Measurements from ENCODE around the gene BOLA1. TPM values are rescaled to one million over a fixed set of nuclear protein-coding genes. Genes with fewer than 3 reads are reported as not detected.
A peak's percentile ranks its signal among the peaks of the same experiment; 100 is the strongest.
"Not testable (repeated sequence)": the region's sequence is repeated elsewhere in the genome, so short reads cannot be mapped to it uniquely, and the experiment has no call there.

The BOLA1 gene
- total RNA-seq (10 to 100 TPM; 12.5 to 14.2 TPM), polyA plus RNA-seq (10 to 100 TPM; 16.8 to 28.5 TPM)
- long read RNA-seq, donor 1, transcript BOLA1-202 (2 exons, 859 nt) = major isoform, 15 of 16 reads
- long read RNA-seq, donor 1, partial matches to known transcripts = 0 of 16 reads
- long read RNA-seq, donor 1, other reads (novel, unspliced or antisense) = 0 of 16 reads
- long read RNA-seq, donor 2, transcript BOLA1-202 (2 exons, 859 nt) = major isoform, 6 of 7 reads
- long read RNA-seq, donor 2, partial matches to known transcripts = 0 of 7 reads
- long read RNA-seq, donor 2, other reads (novel, unspliced or antisense) = 0 of 7 reads
- long read RNA-seq, donor 3, transcript BOLA1-202 (2 exons, 859 nt) = major isoform, 9 of 11 reads
- long read RNA-seq, donor 3, partial matches to known transcripts = 0 of 11 reads
- long read RNA-seq, donor 3, other reads (novel, unspliced or antisense) = 0 of 11 reads
- long read RNA-seq, donor 4, partial matches to known transcripts = 0 of 3 reads
- long read RNA-seq, donor 4, other reads (novel, unspliced or antisense) = 0 of 3 reads
- long read RNA-seq, donor 5, transcript BOLA1-202 (2 exons, 859 nt) = major isoform, 12 of 12 reads
- long read RNA-seq, donor 5, partial matches to known transcripts = 0 of 12 reads
- long read RNA-seq, donor 5, other reads (novel, unspliced or antisense) = 0 of 12 reads

GRCh38 chr1:149899460-149900284 lies at the start of gene BOLA1:
Gene BOLA1 (plus strand): TSS chr1:149899568. CDS start chr1:149900060, 492 bp downstream.
- ATAC-seq (ENCODE audit: insufficient read depth, low FRiP score) (peak; percentile 100), DNase-seq (peak; percentile 93 to 97 (median 96))
- Histone ChIP-seq H3K9me3 (ENCODE audit: control insufficient read depth in 4 of 4, insufficient read depth in 3 of 4, low read length in 3 of 4) (no peaks in the 10 kb centered on the region), H3K4me3 (peak within 1 kb of the TSS; percentile 67), H3K36me3 (ENCODE audit: control insufficient read depth in 4 of 4, insufficient read depth in 4 of 4, low read length in 4 of 4) (no peaks in the 10 kb centered on the region), H3K4me1 (ENCODE audit: control insufficient read depth in 5 of 5, insufficient read depth in 5 of 5, low read length in 5 of 5) (peaks cover 0 to 9% (median 3%) of the 10 kb centered on the region in 5 donors), H3K27ac (ENCODE audit: low read depth in 1 of 2, low read length in 1 of 2) (peak within 1 kb of the TSS; percentile 87 to 98), H3K27me3 (ENCODE audit: control insufficient read depth in 3 of 3, insufficient read depth in 3 of 3, low read length in 2 of 3) (no peaks in the 10 kb centered on the region), H3K9ac (ENCODE audit: insufficient read depth in 1 of 2, low read length in 2 of 2) (peak within 1 kb of the TSS; percentile 55 to 78)
- no peak for TF ChIP-seq CTCF (IDR thresholded peaks at IDR 0.05; ENCODE audit: control extremely low read depth, extremely low read depth)
- WGBS, 2 donors = 6 to 10% methylated on average over 65 of the region's 65 CpGs

- DNase-seq (peak; percentile 22 to 70 (median 63)), ATAC-seq (ENCODE audit: insufficient read depth, low FRiP score) (no peak)
- H3K9ac ChIP-seq (ENCODE audit: insufficient read depth in 1 of 2, low read length in 2 of 2) = peak overlapping the region; percentile 58 to 93
- no peaks in the 10 kb centered on the region for H3K27me3 ChIP-seq (ENCODE audit: control insufficient read depth in 3 of 3, insufficient read depth in 3 of 3, low read length in 2 of 3)
- TF ChIP-seq CTCF (IDR thresholded peaks at IDR 0.05; ENCODE audit: control extremely low read depth, extremely low read depth) = no peak
- peaks cover 0 to 5% (median 4%) of the 10 kb centered on the region in 4 donors for H3K36me3 ChIP-seq (ENCODE audit: control insufficient read depth in 4 of 4, insufficient read depth in 4 of 4, low read length in 4 of 4)
- H3K4me1 ChIP-seq (ENCODE audit: control insufficient read depth in 5 of 5, insufficient read depth in 5 of 5, low read length in 5 of 5) = peaks cover 1 to 29% (median 18%) of the 10 kb centered on the region in 5 donors
- H3K27ac ChIP-seq (ENCODE audit: low read depth in 1 of 2, low read length in 1 of 2) = peak overlapping the region; percentile 22 to 64
- H3K9me3 ChIP-seq (ENCODE audit: control insufficient read depth in 4 of 4, insufficient read depth in 3 of 4, low read length in 3 of 4) = no peaks in the 10 kb centered on the region
- WGBS, 2 donors = 3% methylated on average over 7 to 9 of the region's 9 CpGs
- H3K4me3 ChIP-seq = peak overlapping the region; percentile 39
Observed at GRCh38 chr1:149849947-149850360, 49.4 kb upstream of the BOLA1 start.

GRCh38 chr1:149850732-149851345 lies 48.5 kb upstream of the BOLA1 start:
- not testable (repeated sequence) for H3K9ac ChIP-seq (ENCODE audit: insufficient read depth in 1 of 2, low read length in 2 of 2); H3K9me3 ChIP-seq (ENCODE audit: control insufficient read depth in 4 of 4, insufficient read depth in 3 of 4, low read length in 3 of 4); H3K27me3 ChIP-seq (ENCODE audit: control insufficient read depth in 3 of 3, insufficient read depth in 3 of 3, low read length in 2 of 3); H3K4me3 ChIP-seq; H3K36me3 ChIP-seq (ENCODE audit: control insufficient read depth in 4 of 4, insufficient read depth in 4 of 4, low read length in 4 of 4); DNase-seq; H3K27ac ChIP-seq (ENCODE audit: low read depth in 1 of 2, low read length in 1 of 2)
- no CpG with 5 or more reads among the region's 62 CpGs for WGBS, 2 donors
- peaks cover 1 to 20% (median 17%) of the 10 kb centered on the region in 5 donors for H3K4me1 ChIP-seq (ENCODE audit: control insufficient read depth in 5 of 5, insufficient read depth in 5 of 5, low read length in 5 of 5)
- peak; percentile 80 for ATAC-seq (ENCODE audit: insufficient read depth, low FRiP score)

GRCh38 chr1:149851585-149852213 lies 47.7 kb upstream of the BOLA1 start:
- DNase-seq; H3K27me3 ChIP-seq (ENCODE audit: control insufficient read depth in 3 of 3, insufficient read depth in 3 of 3, low read length in 2 of 3); H3K27ac ChIP-seq (ENCODE audit: low read depth in 1 of 2, low read length in 1 of 2); H3K36me3 ChIP-seq (ENCODE audit: control insufficient read depth in 4 of 4, insufficient read depth in 4 of 4, low read length in 4 of 4); H3K9ac ChIP-seq (ENCODE audit: insufficient read depth in 1 of 2, low read length in 2 of 2); H3K4me3 ChIP-seq; H3K9me3 ChIP-seq (ENCODE audit: control insufficient read depth in 4 of 4, insufficient read depth in 3 of 4, low read length in 3 of 4): not testable (repeated sequence)
- WGBS, 2 donors = no CpG with 5 or more reads among the region's 53 CpGs
- peaks cover 1 to 19% (median 15%) of the 10 kb centered on the region in 5 donors for H3K4me1 ChIP-seq (ENCODE audit: control insufficient read depth in 5 of 5, insufficient read depth in 5 of 5, low read length in 5 of 5)
- peak; percentile 55 for ATAC-seq (ENCODE audit: insufficient read depth, low FRiP score)

- not testable (repeated sequence) for H3K36me3 ChIP-seq (ENCODE audit: control insufficient read depth in 4 of 4, insufficient read depth in 4 of 4, low read length in 4 of 4); H3K4me3 ChIP-seq; H3K9ac ChIP-seq (ENCODE audit: insufficient read depth in 1 of 2, low read length in 2 of 2); H3K9me3 ChIP-seq (ENCODE audit: control insufficient read depth in 4 of 4, insufficient read depth in 3 of 4, low read length in 3 of 4); DNase-seq; H3K27me3 ChIP-seq (ENCODE audit: control insufficient read depth in 3 of 3, insufficient read depth in 3 of 3, low read length in 2 of 3); H3K27ac ChIP-seq (ENCODE audit: low read depth in 1 of 2, low read length in 1 of 2)
- no CpG with 5 or more reads among the region's 26 CpGs for WGBS, 2 donors
- ATAC-seq (ENCODE audit: insufficient read depth, low FRiP score) = peak; percentile 69
- H3K4me1 ChIP-seq (ENCODE audit: control insufficient read depth in 5 of 5, insufficient read depth in 5 of 5, low read length in 5 of 5) = peaks cover 1 to 19% (median 15%) of the 10 kb centered on the region in 5 donors
Observed at GRCh38 chr1:149852263-149852662, 47.1 kb upstream of the BOLA1 start.

Data from lung (tissue), 16 donors.